B cell (primary cell): ENCODE results near the gene GMPR.

Experiments used
- EZH2 ChIP-seq: IDR thresholded peaks from 2 replicates; pipeline ENCODE4 v1.6.1; 2012; ENCODE audit warnings: borderline replicate concordance, low read depth, mild to moderate bottlenecking, moderate library complexity, low read length; ENCODE audit not compliant: insufficient read depth, poor library complexity, severe bottlenecking
- TF ChIP-seq, protein P1 (sequence below): fragments of 200-600 bp; IDR thresholded peaks from one replicate; pipeline ENCODE4 v1.8.0; 2022; ENCODE audit warnings: antibody characterized with exemption, mild to moderate bottlenecking

DNA sequence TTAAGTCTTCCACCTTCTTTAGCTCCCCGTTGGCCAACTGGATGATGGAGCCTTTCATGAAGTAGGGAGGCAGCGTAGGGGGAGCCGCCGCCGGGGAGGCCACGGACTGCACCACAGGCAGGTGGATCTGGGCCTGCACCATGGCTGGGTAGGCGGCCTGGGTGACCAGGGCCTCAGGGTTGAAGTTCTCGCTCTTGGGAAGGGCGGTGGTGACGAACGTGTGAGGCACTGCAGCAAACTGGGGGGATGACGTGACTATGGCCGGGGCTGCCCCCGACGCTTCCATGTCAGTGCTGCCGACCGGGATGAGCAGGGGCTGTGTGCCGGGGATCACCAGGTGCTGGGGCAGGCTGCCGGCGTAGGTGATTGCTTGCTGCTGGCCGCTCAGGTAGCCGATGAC lies 88.1 kb downstream of the GMPR start:
- TF ChIP-seq, protein P1, sequence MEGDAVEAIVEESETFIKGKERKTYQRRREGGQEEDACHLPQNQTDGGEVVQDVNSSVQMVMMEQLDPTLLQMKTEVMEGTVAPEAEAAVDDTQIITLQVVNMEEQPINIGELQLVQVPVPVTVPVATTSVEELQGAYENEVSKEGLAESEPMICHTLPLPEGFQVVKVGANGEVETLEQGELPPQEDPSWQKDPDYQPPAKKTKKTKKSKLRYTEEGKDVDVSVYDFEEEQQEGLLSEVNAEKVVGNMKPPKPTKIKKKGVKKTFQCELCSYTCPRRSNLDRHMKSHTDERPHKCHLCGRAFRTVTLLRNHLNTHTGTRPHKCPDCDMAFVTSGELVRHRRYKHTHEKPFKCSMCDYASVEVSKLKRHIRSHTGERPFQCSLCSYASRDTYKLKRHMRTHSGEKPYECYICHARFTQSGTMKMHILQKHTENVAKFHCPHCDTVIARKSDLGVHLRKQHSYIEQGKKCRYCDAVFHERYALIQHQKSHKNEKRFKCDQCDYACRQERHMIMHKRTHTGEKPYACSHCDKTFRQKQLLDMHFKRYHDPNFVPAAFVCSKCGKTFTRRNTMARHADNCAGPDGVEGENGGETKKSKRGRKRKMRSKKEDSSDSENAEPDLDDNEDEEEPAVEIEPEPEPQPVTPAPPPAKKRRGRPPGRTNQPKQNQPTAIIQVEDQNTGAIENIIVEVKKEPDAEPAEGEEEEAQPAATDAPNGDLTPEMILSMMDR = no peak
- TF ChIP-seq EZH2 = no peak
